ENCODE measurements around the gene NEU2. TPM values are rescaled to one million over a fixed set of nuclear protein-coding genes. Genes with fewer than 3 reads are reported as not detected.

Gene NEU2
- total and polyA plus RNA-seq, 2 experiments from 2014 or later: not detected

DNA sequence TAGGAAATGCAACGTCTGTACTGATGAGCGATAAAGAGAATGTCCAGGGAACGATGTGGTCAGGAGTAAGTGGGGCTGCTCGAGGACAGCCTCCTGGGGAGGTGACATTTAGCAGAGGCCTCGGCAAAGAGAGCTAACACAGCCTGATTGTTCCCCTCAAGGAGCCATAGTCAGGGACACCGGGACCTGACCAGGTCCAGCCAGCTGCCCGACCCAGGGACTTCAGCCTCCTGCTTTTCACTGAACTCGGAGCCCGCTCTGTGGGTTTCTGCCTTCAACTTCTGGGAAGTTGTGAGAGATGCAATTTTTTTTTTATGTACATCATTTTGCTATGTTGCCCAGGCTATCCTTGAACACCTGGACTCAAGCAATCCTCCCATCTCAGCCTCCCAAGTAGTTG, 10.1 kb downstream of the NEU2 start:
- no peaks in the 10 kb centered on the region for H3K27me3 ChIP-seq
- no peak overlapping the region for H3K4me3 ChIP-seq
- H3K79me2 ChIP-seq: no peaks in the 10 kb centered on the region
- H3K36me3 ChIP-seq (replicated peaks; ENCODE audit: insufficient read depth, low read depth): no peaks in the 10 kb centered on the region
- WGBS (ENCODE audit: low lambda C conversion rate, missing lambda C conversion rate): 91% methylated on average over 9 of the region's 9 CpGs
- H3K9me3 ChIP-seq (ENCODE audit: low read depth): no peaks in the 10 kb centered on the region
- TF ChIP-seq, protein P1, sequence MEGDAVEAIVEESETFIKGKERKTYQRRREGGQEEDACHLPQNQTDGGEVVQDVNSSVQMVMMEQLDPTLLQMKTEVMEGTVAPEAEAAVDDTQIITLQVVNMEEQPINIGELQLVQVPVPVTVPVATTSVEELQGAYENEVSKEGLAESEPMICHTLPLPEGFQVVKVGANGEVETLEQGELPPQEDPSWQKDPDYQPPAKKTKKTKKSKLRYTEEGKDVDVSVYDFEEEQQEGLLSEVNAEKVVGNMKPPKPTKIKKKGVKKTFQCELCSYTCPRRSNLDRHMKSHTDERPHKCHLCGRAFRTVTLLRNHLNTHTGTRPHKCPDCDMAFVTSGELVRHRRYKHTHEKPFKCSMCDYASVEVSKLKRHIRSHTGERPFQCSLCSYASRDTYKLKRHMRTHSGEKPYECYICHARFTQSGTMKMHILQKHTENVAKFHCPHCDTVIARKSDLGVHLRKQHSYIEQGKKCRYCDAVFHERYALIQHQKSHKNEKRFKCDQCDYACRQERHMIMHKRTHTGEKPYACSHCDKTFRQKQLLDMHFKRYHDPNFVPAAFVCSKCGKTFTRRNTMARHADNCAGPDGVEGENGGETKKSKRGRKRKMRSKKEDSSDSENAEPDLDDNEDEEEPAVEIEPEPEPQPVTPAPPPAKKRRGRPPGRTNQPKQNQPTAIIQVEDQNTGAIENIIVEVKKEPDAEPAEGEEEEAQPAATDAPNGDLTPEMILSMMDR (IDR thresholded peaks at IDR 0.05; ENCODE audit: poor library complexity): no peak
- TF ChIP-seq EZH2 (IDR thresholded peaks at IDR 0.05; ENCODE audit: borderline replicate concordance) (no peak), EZH2phosphoT487 (IDR thresholded peaks at IDR 0.05; ENCODE audit: low read depth, severe bottlenecking, unreplicated experiment) (no peak)
- H3K27ac ChIP-seq: no peak overlapping the region
- H3K4me1 ChIP-seq (ENCODE audit: insufficient read depth): no peaks in the 10 kb centered on the region
- H3K4me2 ChIP-seq: no peak overlapping the region
- H4K20me1 ChIP-seq (ENCODE audit: insufficient read depth, poor library complexity, severe bottlenecking): no peaks in the 10 kb centered on the region
- no peak overlapping the region for H2AFZ ChIP-seq
- DNase-seq (ENCODE audit: low spot score): no peak
- H3K9me2 ChIP-seq (replicated peaks; ENCODE audit: insufficient read depth): no peaks in the 10 kb centered on the region

DNA sequence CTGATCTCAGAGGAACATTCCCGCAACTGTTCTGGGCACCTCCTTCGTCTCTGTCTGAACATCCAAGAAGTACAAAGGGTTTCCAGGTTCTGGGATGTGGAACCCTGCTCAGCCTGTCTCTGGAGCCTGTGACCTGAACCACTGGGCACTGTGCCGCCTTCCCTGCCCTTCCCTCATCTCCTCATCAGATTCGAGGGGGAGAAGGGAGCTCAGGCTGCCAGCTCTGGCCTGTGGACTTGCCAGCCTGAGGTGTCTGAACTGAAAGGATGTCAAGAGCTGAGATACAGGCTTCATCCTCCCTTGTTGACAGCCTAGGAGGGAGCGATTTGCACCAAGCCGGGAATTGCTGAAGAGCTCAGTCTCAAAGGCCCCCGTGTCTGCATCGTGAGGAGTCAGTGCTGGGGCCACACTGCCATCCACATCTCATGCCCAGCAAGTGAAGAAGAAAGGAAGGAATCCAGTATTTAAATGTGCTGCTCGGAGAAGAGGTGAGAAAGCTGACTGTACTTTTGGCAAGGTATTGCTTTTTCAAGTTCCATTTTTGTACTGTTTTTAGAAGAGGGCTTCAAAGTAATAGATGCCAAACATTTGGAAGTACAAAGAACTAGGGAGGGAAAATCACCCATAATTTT, 12.6 kb downstream of the NEU2 start:
- Histone ChIP-seq H3K36me3 (replicated peaks; ENCODE audit: insufficient read depth, low read depth) (no peaks in the 10 kb centered on the region), H3K4me2 (no peak overlapping the region), H3K27me3 (no peaks in the 10 kb centered on the region), H3K27ac (no peak overlapping the region), H3K79me2 (no peaks in the 10 kb centered on the region), H2AFZ (no peak overlapping the region), H4K20me1 (ENCODE audit: insufficient read depth, poor library complexity, severe bottlenecking) (no peaks in the 10 kb centered on the region), H3K9me3 (ENCODE audit: low read depth) (no peaks in the 10 kb centered on the region), H3K9me2 (replicated peaks; ENCODE audit: insufficient read depth) (no peaks in the 10 kb centered on the region), H3K4me3 (no peak overlapping the region), H3K4me1 (ENCODE audit: insufficient read depth) (no peaks in the 10 kb centered on the region)
- TF ChIP-seq EZH2phosphoT487 (IDR thresholded peaks at IDR 0.05; ENCODE audit: low read depth, severe bottlenecking, unreplicated experiment): no peak
- no peak for TF ChIP-seq EZH2 (IDR thresholded peaks at IDR 0.05; ENCODE audit: borderline replicate concordance)
- DNase-seq (ENCODE audit: low spot score): no peak
- 92% methylated on average over 9 of the region's 9 CpGs for WGBS (ENCODE audit: low lambda C conversion rate, missing lambda C conversion rate)

DNA sequence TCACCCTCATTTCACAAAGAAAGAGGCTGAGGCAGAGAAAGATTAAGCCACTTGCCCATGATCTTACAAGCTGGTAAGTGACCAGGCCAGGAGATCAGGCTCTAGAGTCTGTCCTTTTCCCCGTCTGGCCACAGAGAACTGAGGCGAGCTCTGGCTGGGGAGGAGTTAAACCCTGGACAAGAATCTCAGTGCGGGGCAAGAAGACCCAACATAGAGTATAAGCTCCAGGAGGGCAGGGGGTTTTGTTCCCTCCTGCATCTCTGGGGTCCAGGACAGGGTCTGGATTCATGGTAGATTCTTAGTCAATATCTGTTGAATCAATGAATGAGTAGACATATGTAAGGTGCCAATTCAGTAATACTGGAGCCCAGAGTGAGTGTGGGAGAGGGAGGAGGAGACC, 14.7 kb downstream of the NEU2 start:
- Histone ChIP-seq H3K27ac (no peak overlapping the region), H3K36me3 (replicated peaks; ENCODE audit: insufficient read depth, low read depth) (no peaks in the 10 kb centered on the region), H3K4me2 (no peak overlapping the region), H3K79me2 (no peaks in the 10 kb centered on the region), H3K9me2 (replicated peaks; ENCODE audit: insufficient read depth) (no peaks in the 10 kb centered on the region), H2AFZ (no peak overlapping the region), H3K9me3 (ENCODE audit: low read depth) (no peaks in the 10 kb centered on the region), H3K4me3 (no peak overlapping the region), H4K20me1 (ENCODE audit: insufficient read depth, poor library complexity, severe bottlenecking) (no peaks in the 10 kb centered on the region), H3K27me3 (peaks cover 3% of the 10 kb centered on the region), H3K4me1 (ENCODE audit: insufficient read depth) (no peaks in the 10 kb centered on the region)
- no peak for DNase-seq (ENCODE audit: low spot score)
- 88% methylated on average over 3 of the region's 3 CpGs for WGBS (ENCODE audit: low lambda C conversion rate, missing lambda C conversion rate)
- TF ChIP-seq, protein P1 (IDR thresholded peaks at IDR 0.05; ENCODE audit: poor library complexity): no peak
- no peak for TF ChIP-seq EZH2 (IDR thresholded peaks at IDR 0.05; ENCODE audit: borderline replicate concordance)
- no peak for TF ChIP-seq EZH2phosphoT487 (IDR thresholded peaks at IDR 0.05; ENCODE audit: low read depth, severe bottlenecking, unreplicated experiment)

DNA sequence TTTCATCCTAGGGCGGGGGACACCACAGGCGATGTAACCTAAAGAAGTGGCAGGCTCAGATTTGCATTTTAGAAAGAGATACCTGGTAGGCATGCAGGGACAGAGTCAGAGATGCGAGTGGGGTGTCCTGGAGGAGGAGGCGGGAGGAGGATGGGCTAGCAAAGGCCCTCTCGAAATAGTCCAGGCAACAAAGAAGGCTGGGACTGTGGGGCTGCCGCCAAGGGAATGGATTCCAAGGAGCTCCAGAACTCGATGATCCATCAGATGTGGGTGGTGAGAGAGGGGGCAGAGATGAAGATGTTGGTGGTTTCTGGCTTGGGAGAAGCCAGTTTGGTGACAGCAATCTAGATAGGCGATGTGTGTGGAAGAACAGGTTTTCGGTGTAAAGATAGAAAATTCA, 15.2 kb downstream of the NEU2 start:
- no peak overlapping the region for H2AFZ ChIP-seq
- no peaks in the 10 kb centered on the region for H3K4me1 ChIP-seq (ENCODE audit: insufficient read depth)
- H3K79me2 ChIP-seq: no peaks in the 10 kb centered on the region
- no peak for TF ChIP-seq EZH2 (IDR thresholded peaks at IDR 0.05; ENCODE audit: borderline replicate concordance)
- TF ChIP-seq, protein P1 (IDR thresholded peaks at IDR 0.05; ENCODE audit: poor library complexity): no peak
- TF ChIP-seq EZH2phosphoT487 (IDR thresholded peaks at IDR 0.05; ENCODE audit: low read depth, severe bottlenecking, unreplicated experiment): no peak
- no peaks in the 10 kb centered on the region for H4K20me1 ChIP-seq (ENCODE audit: insufficient read depth, poor library complexity, severe bottlenecking)
- H3K4me2 ChIP-seq: no peak overlapping the region
- DNase-seq (ENCODE audit: low spot score): no peak
- WGBS (ENCODE audit: low lambda C conversion rate, missing lambda C conversion rate): 87% methylated on average over 9 of the region's 9 CpGs
- H3K4me3 ChIP-seq: no peak overlapping the region
- H3K27ac ChIP-seq: no peak overlapping the region
- H3K27me3 ChIP-seq: peaks cover 6% of the 10 kb centered on the region
- no peaks in the 10 kb centered on the region for H3K9me2 ChIP-seq (replicated peaks; ENCODE audit: insufficient read depth)
- no peaks in the 10 kb centered on the region for H3K36me3 ChIP-seq (replicated peaks; ENCODE audit: insufficient read depth, low read depth)
- no peaks in the 10 kb centered on the region for H3K9me3 ChIP-seq (ENCODE audit: low read depth)

All from hepatocyte (in vitro differentiated cells).